HepG2 (cell line): Measurements from ENCODE around the gene BRD2. TPM values are rescaled to one million over a fixed set of nuclear protein-coding genes. Genes with fewer than 3 reads are reported as not detected.

Source experiments
- CHD2 ChIP-seq: IDR thresholded peaks from 2 replicates; pipeline ENCODE4 v1.6.1; 2011; ENCODE audit warnings: low read depth, low read length, improper control_type of control experiment
- EHMT2 ChIP-seq: fragments of 200-600 bp; sonication (generic); IDR thresholded peaks from 2 replicates; pipeline ENCODE4 v1.7.0; 2017; ENCODE audit warnings: antibody characterized with exemption, low read depth, low read length, borderline replicate concordance
- JARID2 ChIP-seq: sonication (generic); formaldehyde crosslinking; IDR thresholded peaks from 2 replicates; pipeline ENCODE4 v1.8.1; 2023; ENCODE audit warnings: missing genetic modification reagents, inconsistent platforms; ENCODE audit not compliant: insufficient replicate concordance
- MEF2D ChIP-seq: sonication (generic); formaldehyde crosslinking; IDR thresholded peaks from 2 replicates; pipeline ENCODE4 v1.5.1; 2020; ENCODE audit warnings: mild to moderate bottlenecking, missing genetic modification reagents
- NRL ChIP-seq: sonication (generic); formaldehyde crosslinking; IDR thresholded peaks from 2 replicates; pipeline ENCODE4 v1.5.0; 2020; ENCODE audit warnings: missing genetic modification reagents, mild to moderate bottlenecking, moderate library complexity, borderline replicate concordance
- PHF20 ChIP-seq: sonication (generic); formaldehyde crosslinking; IDR thresholded peaks from 2 replicates; pipeline ENCODE4 v1.5.0; 2020; ENCODE audit warnings: mild to moderate bottlenecking, missing genetic modification reagents
- POGZ ChIP-seq: sonication (generic); formaldehyde crosslinking; IDR thresholded peaks from 2 replicates; pipeline ENCODE4 v1.4.0; 2020; ENCODE audit warnings: mild to moderate bottlenecking, missing genetic modification reagents
- RXRB ChIP-seq: IDR thresholded peaks from 2 replicates; pipeline ENCODE4 v1.6.1; 2016; ENCODE audit warnings: borderline replicate concordance, missing genetic modification reagents, missing compliant biosample characterization
- TBX2 ChIP-seq: sonication (generic); formaldehyde crosslinking; IDR thresholded peaks from 2 replicates; pipeline ENCODE4 v1.5.0; 2020; ENCODE audit warnings: missing genetic modification reagents, mild to moderate bottlenecking, borderline replicate concordance
- TERF1 ChIP-seq: sonication (generic); formaldehyde crosslinking; IDR thresholded peaks from 2 replicates; pipeline ENCODE4 v1.8.0; 2022; ENCODE audit warnings: mild to moderate bottlenecking, missing genetic modification reagents, moderate library complexity
- TFE3 ChIP-seq: IDR thresholded peaks from 2 replicates; pipeline ENCODE4 v1.6.1; 2016
- TRIM24 ChIP-seq: sonication (generic); formaldehyde crosslinking; IDR thresholded peaks from 2 replicates; pipeline ENCODE4 v1.8.0; 2022; ENCODE audit warnings: mild to moderate bottlenecking, missing genetic modification reagents
- XRCC5 ChIP-seq: fragments of 200-400 bp; formaldehyde crosslinking; optimal IDR thresholded peaks from 2 replicates; pipeline ENCODE3; 2017; ENCODE audit warnings: mild to moderate bottlenecking, low read length
- ZFYVE20 ChIP-seq: sonication (generic); formaldehyde crosslinking; IDR thresholded peaks from 2 replicates; pipeline ENCODE4 v1.8.0; 2023; ENCODE audit warnings: low read depth, mild to moderate bottlenecking, moderate library complexity, missing genetic modification reagents, borderline replicate concordance
- ZNF274 ChIP-seq: sonication (generic); formaldehyde crosslinking; IDR thresholded peaks from 2 replicates; pipeline ENCODE4 v1.5.1; 2020; ENCODE audit warnings: mild to moderate bottlenecking, missing genetic modification reagents
- ZNF296 ChIP-seq: sonication (generic); formaldehyde crosslinking; conservative IDR thresholded peaks from 2 replicates; pipeline ENCODE4 v1.5.0; 2020; ENCODE audit warnings: mild to moderate bottlenecking, missing genetic modification reagents
- ZNF607 ChIP-seq: sonication (generic); formaldehyde crosslinking; IDR thresholded peaks from 2 replicates; pipeline ENCODE4 v1.5.1; 2020; ENCODE audit warnings: missing genetic modification reagents, mild to moderate bottlenecking, borderline replicate concordance
- ZNF740 ChIP-seq: sonication (generic); formaldehyde crosslinking; IDR thresholded peaks from 2 replicates; pipeline ENCODE4 v1.4.0; 2020; ENCODE audit warnings: missing genetic modification reagents
- ZSCAN21 ChIP-seq: sonication (generic); formaldehyde crosslinking; IDR thresholded peaks from 2 replicates; pipeline ENCODE4 v1.8.0; 2022; ENCODE audit warnings: mild to moderate bottlenecking, missing genetic modification reagents, moderate library complexity, borderline replicate concordance
- ZSCAN29 ChIP-seq: sonication (generic); formaldehyde crosslinking; conservative IDR thresholded peaks from 2 replicates; pipeline ENCODE4 v1.4.0; 2020; ENCODE audit warnings: mild to moderate bottlenecking, missing genetic modification reagents
- polyA plus RNA-seq, 8 experiments: library from polyadenylated mRNA; depleted of rRNA in 3 of 8; stranded (reverse) in 7 of 8; unstranded in 1 of 8; fragments of >200 nt; fragmentation: Illumina TruSeq in 4 of 8; extraction: Trizol in 4 of 8; gene quantifications; 2 replicates each; pipeline versions ENCODE4 v1.2.1 to v1.2.3, GENCODE V29; 2011 to 2016; ENCODE audit warnings: low read depth in 4 of 8, missing spikeins in 1 of 8, mixed read lengths in 1 of 8; ENCODE audit not compliant: insufficient read depth in 1 of 8
- total RNA-seq, 5 experiments: library from RNA; depleted of rRNA; stranded (reverse); fragments of >200 nt; fragmentation: Illumina TruSeq; extraction: Trizol; gene quantifications; 2 replicates each; pipeline ENCODE4 v1.2.3, GENCODE V29; 2016; ENCODE audit warnings: low read depth in 1 of 5

BRD2 gene
- total and polyA plus RNA-seq, 2 of the 13 experiments (the other 11 are each of a cell fraction or from before 2014, with no cell fraction given) = 143 to 202 TPM

GRCh38 chr6:32968867-32969684 is 682 bp downstream of the BRD2 start (continued):
- TF ChIP-seq ZNF296 (CRISPR knock-in tag) (no peak), EHMT2 (no peak), ZFYVE20 (CRISPR knock-in tag) (no peak), TRIM24 (no peak), POGZ (CRISPR knock-in tag) (no peak), TERF1 (CRISPR knock-in tag) (peak; percentile 55; the same call in 1 of the 2 replicates), TFE3 (peak; percentile 48; the same call in 1 of the 2 replicates), ZSCAN21 (peak; percentile 58), ZNF607 (0 out of 2 replicates have a peak, but pooled peaks have one; percentile 75), TBX2 (CRISPR knock-in tag) (0 out of 2 replicates have a peak, but pooled peaks have one; percentile 9), PHF20 (CRISPR knock-in tag) (no peak; the same call in 1 of the 2 replicates), ZSCAN29 (CRISPR knock-in tag) (no peak), ZNF274 (CRISPR knock-in tag) (peak; percentile 21; the same call in 1 of the 2 replicates), CHD2 (no peak), XRCC5 (peak; percentile 57), NRL (CRISPR knock-in tag) (no peak), ZNF740 (CRISPR knock-in tag) (peak; percentile 93), RXRB (peak; percentile 10; the same call in 1 of the 2 replicates), MEF2D (CRISPR knock-in tag) (no peak; the same call in 1 of the 2 replicates), JARID2 (CRISPR knock-in tag) (no peak)
